Tibial artery (tissue), 4 donors: ENCODE measurements around the gene LOXL4.

Experiments used
- DNase-seq, 2 donors: peaks; one replicate each; pipeline ENCODE4 v3.0.0-alpha.2; 2019
- H3K27ac ChIP-seq, 2 donors: fragments of 200-600 bp; sonication (generic) in 1 of 2; 1 replicate in 1 of 2; 2 replicates in 1 of 2; pipeline ENCODE4 v1.5.1; 2018 to 2019; ENCODE audit warnings: mild to moderate bottlenecking in 1 of 2
- H3K27me3 ChIP-seq, 2 donors: fragments of 200-600 bp; sonication (generic) in 1 of 2; one replicate each; pipeline versions ENCODE4 v1.5.1 to v1.6.0; 2016 to 2019
- H3K36me3 ChIP-seq, 3 donors: fragments of 200-600 bp; sonication (generic) in 2 of 3; one replicate each; pipeline ENCODE4 v1.5.1; 2016 to 2019; ENCODE audit warnings: mild to moderate bottlenecking in 2 of 3
- H3K4me1 ChIP-seq, 4 donors: fragments of 200-600 bp; sonication (generic) in 2 of 4; 1 replicate in 3 of 4; 2 replicates in 1 of 4; pipeline ENCODE4 v1.5.1; 2016 to 2019
- H3K4me3 ChIP-seq, 2 donors: fragments of 200-600 bp; sonication (generic) in 1 of 2; 1 replicate in 1 of 2; 2 replicates in 1 of 2; pipeline ENCODE4 v1.5.1; 2018 to 2019; ENCODE audit warnings: mild to moderate bottlenecking in 2 of 2
- H3K9me3 ChIP-seq, 3 donors: fragments of 200-600 bp; sonication (generic) in 1 of 3; one replicate each; pipeline ENCODE4 v1.5.1; 2016 to 2019
- CTCF ChIP-seq, 2 experiments: fragments of 200-600 bp in 1 of 2; fragments of 450-650 bp in 1 of 2; IDR thresholded peaks; one replicate each; pipeline ENCODE4 v1.5.1; 2017 to 2019; ENCODE audit warnings: antibody characterized with exemption in 2 of 2, mild to moderate bottlenecking in 1 of 2, moderate library complexity in 1 of 2
- intact Hi-C: fragments of 100-400 bp; cut with DNase I; formaldehyde crosslinking; loops from one replicate; pipeline ENCODE4 v1.15.0; 2023; ENCODE audit warnings: low total_unique reads

The LOXL4 gene

GRCh38 chr10:98256692-98257091, 11.3 kb downstream of the LOXL4 start:
- Histone ChIP-seq H3K27me3 (no peaks in the 10 kb centered on the region), H3K9me3 (no peaks in the 10 kb centered on the region), H3K4me3 (no peak overlapping the region), H3K27ac (no peak overlapping the region), H3K36me3 (peaks cover 0 to 53% (median 8%) of the 10 kb centered on the region in 3 donors), H3K4me1 (peaks cover 0 to 20% (median 10%) of the 10 kb centered on the region in 4 donors)
- intact Hi-C loops = no loop called here
- no peak for TF ChIP-seq CTCF (IDR thresholded peaks at IDR 0.05)
- DNase-seq = no peak

- intact Hi-C loops = no loop called here
- Histone ChIP-seq H3K36me3 (peaks cover 7 to 56% (median 15%) of the 10 kb centered on the region in 3 donors), H3K4me3 (no peak overlapping the region), H3K4me1 (peaks cover 0 to 9% (median 3%) of the 10 kb centered on the region in 4 donors), H3K9me3 (no peaks in the 10 kb centered on the region), H3K27ac (no peak overlapping the region), H3K27me3 (no peaks in the 10 kb centered on the region)
- no peak for DNase-seq
- no peak for TF ChIP-seq CTCF (IDR thresholded peaks at IDR 0.05)
These were observed 12.7 kb downstream of the LOXL4 start for GRCh38 chr10:98255146-98255877.

GRCh38 chr10:98254234-98254974, 13.6 kb downstream of the LOXL4 start:
- Histone ChIP-seq H3K4me3 (no peak overlapping the region), H3K27me3 (no peaks in the 10 kb centered on the region), H3K4me1 (peaks cover 0 to 9% (median 3%) of the 10 kb centered on the region in 4 donors), H3K36me3 (peaks cover 12 to 65% (median 24%) of the 10 kb centered on the region in 3 donors), H3K9me3 (no peaks in the 10 kb centered on the region), H3K27ac (no peak overlapping the region)
- no peak for DNase-seq
- no peak for TF ChIP-seq CTCF (IDR thresholded peaks at IDR 0.05)
- intact Hi-C loops = no loop called here

GRCh38 chr10:98253499-98253898, 14.5 kb downstream of the LOXL4 start:
- Histone ChIP-seq H3K27ac (no peak overlapping the region), H3K4me3 (no peak overlapping the region), H3K27me3 (no peaks in the 10 kb centered on the region), H3K9me3 (no peaks in the 10 kb centered on the region), H3K4me1 (peaks cover 0 to 2% (median 0%) of the 10 kb centered on the region in 4 donors), H3K36me3 (peaks cover 15 to 74% (median 33%) of the 10 kb centered on the region in 3 donors)
- TF ChIP-seq CTCF (IDR thresholded peaks at IDR 0.05) = no peak
- intact Hi-C loops = no loop called here
- no peak for DNase-seq

- intact Hi-C loops = no loop called here
- Histone ChIP-seq H3K27ac (no peak overlapping the region), H3K36me3 (peaks cover 25 to 77% (median 38%) of the 10 kb centered on the region in 3 donors), H3K4me3 (no peak overlapping the region), H3K4me1 (no peaks in the 10 kb centered on the region), H3K9me3 (no peaks in the 10 kb centered on the region), H3K27me3 (no peaks in the 10 kb centered on the region)
- no peak for TF ChIP-seq CTCF (IDR thresholded peaks at IDR 0.05)
- no peak for DNase-seq
These were observed 15.5 kb downstream of the LOXL4 start for GRCh38 chr10:98252464-98252863.
